Panc1 (cell line): Measurements from ENCODE around the gene NUP133. TPM values are rescaled to one million over a fixed set of nuclear protein-coding genes. Genes with fewer than 3 reads are reported as not detected.

Experiments used
- ATAC-seq: fragments of 200-7000 bp; cut with Tn5 transposase; 2 replicates; pipeline ENCODE4 v1.9.1; 2020; ENCODE audit warnings: mild to moderate bottlenecking, moderate library complexity
- BruUV-seq: library from RNA; stranded (reverse); fragments of 400-500 nt; replicated peaks from 2 replicates; lab custom pipeline; 2021; lab: Mats Ljungman, UMichigan
- CTCF ChIA-PET: fragments of 300-600 bp; sonication (Branson Sonifier 250); formaldehyde crosslinking; loops from one replicate; lab custom pipeline; 2022; ENCODE audit warnings: antibody characterized with exemption; lab: Charles Lee
- POLR2A ChIA-PET: fragments of 300-600 bp; sonication (Branson Sonifier 250); formaldehyde crosslinking; loops from one replicate; lab custom pipeline; 2022; ENCODE audit warnings: antibody characterized with exemption; lab: Charles Lee
- DNase-seq: peaks from one replicate; pipeline ENCODE4 v3.0.0-alpha.2; 2010; ENCODE audit warnings: low read depth, low spot score
- H3K27ac ChIP-seq: 2 replicates; pipeline ENCODE4 v1.5.1; 2011; ENCODE audit warnings: mild to moderate bottlenecking, low read length, inconsistent platforms
- H3K27me3 ChIP-seq: fragments of 200-500 bp; sonication (Bioruptor generic); 2 replicates; pipeline ENCODE4 v1.6.0; 2014; ENCODE audit warnings: low read length, inconsistent platforms; ENCODE audit not compliant: control insufficient read depth, insufficient read depth
- H3K36me3 ChIP-seq: fragments of 200-500 bp; sonication (Bioruptor generic); 2 replicates; pipeline ENCODE4 v1.5.1; 2014; ENCODE audit warnings: inconsistent platforms, mild to moderate bottlenecking, low read length, moderate library complexity; ENCODE audit not compliant: control insufficient read depth, insufficient read depth
- H3K4me1 ChIP-seq: 2 replicates; pipeline ENCODE4 v1.5.1; 2011; ENCODE audit warnings: inconsistent platforms, mild to moderate bottlenecking, low read length, moderate library complexity; ENCODE audit not compliant: control insufficient read depth, insufficient read depth
- H3K4me3 ChIP-seq, 2 experiments: 2 replicates each; pipeline ENCODE4 v1.5.1; 2011 to 2012; ENCODE audit warnings: low read depth in 2 of 2, low read length in 2 of 2, mild to moderate bottlenecking in 2 of 2, inconsistent platforms in 1 of 2, moderate library complexity in 1 of 2
- H3K9me3 ChIP-seq: fragments of 200-500 bp; sonication (Bioruptor generic); 2 replicates; pipeline ENCODE4 v1.5.1; 2014; ENCODE audit warnings: low read depth, mild to moderate bottlenecking, inconsistent platforms, low read length, moderate library complexity; ENCODE audit not compliant: control insufficient read depth, insufficient read depth
- CTCF ChIP-seq: fragments of 450-650 bp; IDR thresholded peaks from 2 replicates; pipeline ENCODE4 v1.5.1; 2017; ENCODE audit warnings: mild to moderate bottlenecking
- POLR2AphosphoS5 ChIP-seq: IDR thresholded peaks from 2 replicates; pipeline ENCODE4 v1.6.1; 2012; ENCODE audit warnings: mild to moderate bottlenecking, low read depth, low read length, moderate library complexity
- SIN3A ChIP-seq: IDR thresholded peaks from 2 replicates; pipeline ENCODE4 v1.6.1; 2012; ENCODE audit warnings: low read depth, mild to moderate bottlenecking, low read length, moderate library complexity, borderline replicate concordance; ENCODE audit not compliant: insufficient read depth
- TCF7L2 ChIP-seq: IDR thresholded peaks from 2 replicates; pipeline ENCODE4 v1.6.1; 2011; ENCODE audit warnings: mild to moderate bottlenecking, low read depth, low read length, inconsistent platforms
- in situ Hi-C: cut with HindIII; loops from 2 replicates; pipeline ENCODE4 v1.10.0; 2016; ENCODE audit warnings: low sequenced_read_pairs, low pct_unique_long_range_greater_than_20kb
- intact Hi-C: fragments of 100-400 bp; cut with micrococcal nuclease; formaldehyde crosslinking; loops from one replicate; pipeline ENCODE4 v1.10.0; 2022; ENCODE audit not compliant: unreplicated experiment
- total RNA-seq: library from RNA; stranded (reverse); gene quantifications from one replicate; pipeline ENCODE4 v1.2.1, GENCODE V29; 2021; ENCODE audit not compliant: unreplicated experiment
- TF ChIP-seq, protein P1 (sequence below), 2 experiments: IDR thresholded peaks; 2 replicates each; pipeline ENCODE4 v1.6.1; 2011 to 2012; ENCODE audit warnings: low read depth in 2 of 2, control low read depth in 1 of 2, low read length in 1 of 2, mild to moderate bottlenecking in 1 of 2, moderate library complexity in 1 of 2; ENCODE audit not compliant: insufficient read depth in 1 of 2

Gene NUP133
- total RNA-seq, 1 experiment from 2014 or later: 39.5 TPM

DNA sequence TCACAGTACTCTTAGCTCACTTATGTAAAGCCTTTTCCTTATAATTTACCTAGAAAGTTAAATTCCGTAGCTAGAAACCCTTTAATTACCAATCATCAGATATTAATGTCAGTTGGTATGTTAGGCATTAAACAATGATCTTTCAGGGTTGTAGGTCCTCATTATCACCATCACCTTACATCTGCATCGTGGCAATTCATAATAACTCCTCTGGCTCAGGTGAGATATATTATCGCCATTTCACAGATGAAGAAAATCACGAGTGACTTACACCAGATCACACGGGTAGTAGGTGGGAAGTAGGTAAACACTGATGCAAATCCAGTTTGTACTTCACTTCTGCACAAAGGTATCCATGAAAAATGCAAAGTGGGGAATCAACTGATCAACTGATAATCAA is 639 bp downstream of the NUP133 start:
- no peaks in the 10 kb centered on the region for H3K27me3 ChIP-seq
- peak overlapping the region; percentile 88 for H3K27ac ChIP-seq
- H3K9me3 ChIP-seq: no peaks in the 10 kb centered on the region
- CTCF ChIA-PET: no interaction called here
- in situ Hi-C loops: no loop called here
- intact Hi-C loops: no loop called here
- TF ChIP-seq TCF7L2: no peak
- no peak for TF ChIP-seq POLR2AphosphoS5
- TF ChIP-seq CTCF: no peak
- TF ChIP-seq SIN3A: no peak
- TF ChIP-seq, protein P1, sequence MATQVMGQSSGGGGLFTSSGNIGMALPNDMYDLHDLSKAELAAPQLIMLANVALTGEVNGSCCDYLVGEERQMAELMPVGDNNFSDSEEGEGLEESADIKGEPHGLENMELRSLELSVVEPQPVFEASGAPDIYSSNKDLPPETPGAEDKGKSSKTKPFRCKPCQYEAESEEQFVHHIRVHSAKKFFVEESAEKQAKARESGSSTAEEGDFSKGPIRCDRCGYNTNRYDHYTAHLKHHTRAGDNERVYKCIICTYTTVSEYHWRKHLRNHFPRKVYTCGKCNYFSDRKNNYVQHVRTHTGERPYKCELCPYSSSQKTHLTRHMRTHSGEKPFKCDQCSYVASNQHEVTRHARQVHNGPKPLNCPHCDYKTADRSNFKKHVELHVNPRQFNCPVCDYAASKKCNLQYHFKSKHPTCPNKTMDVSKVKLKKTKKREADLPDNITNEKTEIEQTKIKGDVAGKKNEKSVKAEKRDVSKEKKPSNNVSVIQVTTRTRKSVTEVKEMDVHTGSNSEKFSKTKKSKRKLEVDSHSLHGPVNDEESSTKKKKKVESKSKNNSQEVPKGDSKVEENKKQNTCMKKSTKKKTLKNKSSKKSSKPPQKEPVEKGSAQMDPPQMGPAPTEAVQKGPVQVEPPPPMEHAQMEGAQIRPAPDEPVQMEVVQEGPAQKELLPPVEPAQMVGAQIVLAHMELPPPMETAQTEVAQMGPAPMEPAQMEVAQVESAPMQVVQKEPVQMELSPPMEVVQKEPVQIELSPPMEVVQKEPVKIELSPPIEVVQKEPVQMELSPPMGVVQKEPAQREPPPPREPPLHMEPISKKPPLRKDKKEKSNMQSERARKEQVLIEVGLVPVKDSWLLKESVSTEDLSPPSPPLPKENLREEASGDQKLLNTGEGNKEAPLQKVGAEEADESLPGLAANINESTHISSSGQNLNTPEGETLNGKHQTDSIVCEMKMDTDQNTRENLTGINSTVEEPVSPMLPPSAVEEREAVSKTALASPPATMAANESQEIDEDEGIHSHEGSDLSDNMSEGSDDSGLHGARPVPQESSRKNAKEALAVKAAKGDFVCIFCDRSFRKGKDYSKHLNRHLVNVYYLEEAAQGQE (IDR thresholded peaks at IDR 0.05; ENCODE audit: insufficient read depth in 1 of 2, low read depth in 2 of 2, low read length in 1 of 2): no peak
- H3K36me3 ChIP-seq: peaks cover 5% of the 10 kb centered on the region; the same call in 1 of the 2 replicates
- POLR2A ChIA-PET: no interaction called here
- no TSS peak for BruUV-seq
- ATAC-seq (no peak), DNase-seq (no peak)
- peaks cover 12% of the 10 kb centered on the region; the same call in 1 of the 2 replicates for H3K4me1 ChIP-seq
- H3K4me3 ChIP-seq: peak overlapping the region; percentile 91 to 96

DNA sequence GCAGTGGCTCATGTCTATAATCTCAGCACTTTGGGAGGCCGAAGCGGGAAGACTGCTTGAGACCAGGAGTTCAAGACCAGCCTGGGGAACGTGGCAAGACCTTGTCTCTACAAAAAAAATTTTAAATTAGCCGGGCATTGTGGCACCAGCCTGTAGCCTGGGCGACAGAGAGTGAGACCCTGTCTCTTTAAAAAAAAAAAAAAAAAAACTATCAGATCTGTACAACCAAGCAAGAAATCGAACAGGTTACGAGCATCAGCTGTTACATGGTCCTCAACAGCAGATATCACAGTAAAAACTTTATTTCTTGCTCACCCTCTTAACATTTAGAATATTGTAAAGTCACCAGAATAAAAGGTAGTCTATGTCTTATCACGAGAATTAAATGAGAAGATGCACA is 1.5 kb downstream of the NUP133 start:
- no peaks in the 10 kb centered on the region for H3K9me3 ChIP-seq
- in situ Hi-C loops: no loop called here
- no TSS peak for BruUV-seq
- peaks cover 12% of the 10 kb centered on the region; the same call in 1 of the 2 replicates for H3K4me1 ChIP-seq
- no peak for ATAC-seq
- DNase-seq: no peak
- peaks cover 5% of the 10 kb centered on the region; the same call in 1 of the 2 replicates for H3K36me3 ChIP-seq
- H3K27me3 ChIP-seq: no peaks in the 10 kb centered on the region
- ChIA-PET POLR2A (no interaction called here), CTCF (no interaction called here)
- no peak overlapping the region; the same call in 1 of the 2 replicates for H3K27ac ChIP-seq
- TF ChIP-seq SIN3A: no peak
- TF ChIP-seq POLR2AphosphoS5: no peak
- no peak for TF ChIP-seq TCF7L2
- TF ChIP-seq, protein P1 (IDR thresholded peaks at IDR 0.05; ENCODE audit: insufficient read depth in 1 of 2, low read depth in 2 of 2, low read length in 1 of 2): no peak
- no peak for TF ChIP-seq CTCF
- H3K4me3 ChIP-seq: peak overlapping the region in 1 of 2 experiments; percentile 96; a peak in 2 of 4 replicates
- intact Hi-C loops: no loop called here
